Hepatocyte (in vitro differentiated cells): Measurements from ENCODE around the gene ABL2. TPM values are rescaled to one million over a fixed set of nuclear protein-coding genes. Genes with fewer than 3 reads are reported as not detected.

Source experiments
- DNase-seq: peaks from one replicate; pipeline ENCODE4 v3.0.0-alpha.2; 2016; ENCODE audit warnings: low spot score
- H2AFZ ChIP-seq: fragments of 200-600 bp; sonication (generic); 2 replicates; pipeline ENCODE4 v1.6.0; 2016; ENCODE audit warnings: antibody characterized with exemption, mild to moderate bottlenecking
- H3K27ac ChIP-seq: fragments of 200-600 bp; sonication (generic); 2 replicates; pipeline ENCODE4 v1.5.1; 2016; ENCODE audit warnings: mild to moderate bottlenecking
- H3K27me3 ChIP-seq: fragments of 200-600 bp; sonication (generic); 2 replicates; pipeline ENCODE4 v1.6.1; 2016
- H3K36me3 ChIP-seq: fragments of 200-600 bp; sonication (generic); replicated peaks from 2 replicates; pipeline ENCODE4 v1.5.1; 2016; ENCODE audit warnings: low read depth; ENCODE audit not compliant: insufficient read depth
- H3K4me1 ChIP-seq: fragments of 200-600 bp; sonication (generic); 2 replicates; pipeline ENCODE4 v1.5.1; 2016; ENCODE audit warnings: mild to moderate bottlenecking, moderate library complexity; ENCODE audit not compliant: insufficient read depth
- H3K4me2 ChIP-seq: fragments of 200-600 bp; sonication (generic); 2 replicates; pipeline ENCODE4 v1.6.0; 2016
- H3K4me3 ChIP-seq: fragments of 200-600 bp; sonication (generic); 2 replicates; pipeline ENCODE4 v1.5.1; 2016; ENCODE audit warnings: mild to moderate bottlenecking
- H3K79me2 ChIP-seq: fragments of 200-600 bp; sonication (generic); 2 replicates; pipeline ENCODE4 v1.6.0; 2017; ENCODE audit warnings: mild to moderate bottlenecking
- H3K9me2 ChIP-seq: fragments of 200-600 bp; sonication (generic); replicated peaks from 2 replicates; pipeline ENCODE4 v1.6.0; 2017; ENCODE audit warnings: mild to moderate bottlenecking; ENCODE audit not compliant: insufficient read depth
- H3K9me3 ChIP-seq: fragments of 200-600 bp; sonication (generic); 2 replicates; pipeline ENCODE4 v1.5.1; 2016; ENCODE audit warnings: low read depth, mild to moderate bottlenecking
- H4K20me1 ChIP-seq: fragments of 200-600 bp; sonication (generic); 2 replicates; pipeline ENCODE4 v1.6.0; 2016; ENCODE audit warnings: mild to moderate bottlenecking; ENCODE audit not compliant: insufficient read depth, poor library complexity, severe bottlenecking
- CTCF ChIP-seq: fragments of 200-600 bp; sonication (generic); IDR thresholded peaks from 2 replicates; pipeline ENCODE4 v1.5.1; 2016; ENCODE audit warnings: antibody characterized with exemption, mild to moderate bottlenecking; ENCODE audit not compliant: poor library complexity
- EZH2 ChIP-seq: fragments of 200-600 bp; sonication (generic); IDR thresholded peaks from 2 replicates; pipeline ENCODE4 v1.6.1; 2016; ENCODE audit warnings: antibody characterized with exemption, mild to moderate bottlenecking, borderline replicate concordance
- EZH2phosphoT487 ChIP-seq: fragments of 200-600 bp; sonication (generic); IDR thresholded peaks from one replicate; pipeline ENCODE4 v1.6.1; 2018; ENCODE audit warnings: antibody characterized with exemption, mild to moderate bottlenecking, low read depth, moderate library complexity; ENCODE audit not compliant: unreplicated experiment, severe bottlenecking
- WGBS: methylation state at CpG from one replicate; pipeline ENCODE4 v1.1.6; 2016; ENCODE audit warnings: low lambda C conversion rate; ENCODE audit errors: missing lambda C conversion rate; 5-methylcytosine and 5-hydroxymethylcytosine counted together
- polyA plus RNA-seq: library from polyadenylated mRNA; unstranded; fragments of >200 nt; fragmentation: Nextera tagmentation; extraction: Ambion mirVana; gene quantifications from 2 replicates; pipeline ENCODE4 v1.2.1, GENCODE V29; 2016
- total RNA-seq: library from RNA; depleted of rRNA; stranded (reverse); fragments of >200 nt; gene quantifications from 2 replicates; pipeline ENCODE4 v1.2.3, GENCODE V29; 2014

ABL2 gene
- total and polyA plus RNA-seq, 2 experiments from 2014 or later = 8.6 to 11.6 TPM

- Histone ChIP-seq H3K27me3 (no peaks in the 10 kb centered on the region), H3K27ac (no peak overlapping the region), H3K4me2 (no peak overlapping the region), H3K4me3 (no peak overlapping the region), H3K36me3 (no peaks in the 10 kb centered on the region), H3K9me2 (no peaks in the 10 kb centered on the region), H2AFZ (no peak overlapping the region), H3K9me3 (no peaks in the 10 kb centered on the region), H3K4me1 (no peaks in the 10 kb centered on the region), H3K79me2 (peaks cover 68% of the 10 kb centered on the region), H4K20me1 (no peaks in the 10 kb centered on the region)
- WGBS = 89% methylated on average over 4 of the region's 4 CpGs
- DNase-seq = no peak
- TF ChIP-seq CTCF (no peak), EZH2phosphoT487 (no peak), EZH2 (no peak)
Measured at GRCh38 chr1:179190861-179191260, 38.6 kb downstream of the ABL2 start.

GRCh38 chr1:179187735-179188471 is 41.6 kb downstream of the ABL2 start:
- Histone ChIP-seq H3K79me2 (peaks cover 57% of the 10 kb centered on the region), H4K20me1 (no peaks in the 10 kb centered on the region), H3K9me3 (no peaks in the 10 kb centered on the region), H3K9me2 (no peaks in the 10 kb centered on the region), H3K27me3 (no peaks in the 10 kb centered on the region), H3K4me3 (no peak overlapping the region), H3K27ac (no peak overlapping the region), H2AFZ (no peak overlapping the region), H3K4me1 (no peaks in the 10 kb centered on the region), H3K4me2 (no peak overlapping the region), H3K36me3 (no peaks in the 10 kb centered on the region)
- WGBS = 96% methylated on average over 8 of the region's 8 CpGs
- no peak for TF ChIP-seq EZH2
- no peak for TF ChIP-seq EZH2phosphoT487
- TF ChIP-seq CTCF = no peak
- DNase-seq = no peak

- Histone ChIP-seq H3K4me3 (no peak overlapping the region), H3K9me3 (no peaks in the 10 kb centered on the region), H3K27ac (no peak overlapping the region), H3K4me1 (no peaks in the 10 kb centered on the region), H2AFZ (no peak overlapping the region), H3K79me2 (peaks cover 54% of the 10 kb centered on the region), H4K20me1 (no peaks in the 10 kb centered on the region), H3K9me2 (no peaks in the 10 kb centered on the region), H3K27me3 (no peaks in the 10 kb centered on the region), H3K36me3 (no peaks in the 10 kb centered on the region), H3K4me2 (no peak overlapping the region)
- TF ChIP-seq CTCF = no peak
- no peak for TF ChIP-seq EZH2phosphoT487
- no peak for TF ChIP-seq EZH2
- DNase-seq = no peak
Measured at GRCh38 chr1:179187043-179187442, 42.4 kb downstream of the ABL2 start.
